ENCODE measurements around the gene BIRC6.

BIRC6 gene

GRCh38 chr2:32553829-32554432 lies 197.1 kb downstream of the BIRC6 start:
- no peak overlapping the region for H3K27ac Mint-ChIP-seq
- TF ChIP-seq CTCF (IDR thresholded peaks at IDR 0.05): peak; percentile 68
- no peaks in the 10 kb centered on the region for H3K9me3 Mint-ChIP-seq
- DNase-seq: no peak
- H3K4me1 Mint-ChIP-seq: no peaks in the 10 kb centered on the region
- peaks cover 1% of the 10 kb centered on the region for H3K36me3 Mint-ChIP-seq (ENCODE audit: low read depth)
- H3K27me3 Mint-ChIP-seq (ENCODE audit: low read depth, poor library complexity): no peaks in the 10 kb centered on the region
- H3K4me3 Mint-ChIP-seq: no peak overlapping the region

- Mint-ChIP-seq H3K27me3 (ENCODE audit: low read depth, poor library complexity) (no peaks in the 10 kb centered on the region), H3K4me3 (no peak overlapping the region), H3K9me3 (no peaks in the 10 kb centered on the region), H3K36me3 (ENCODE audit: low read depth) (peaks cover 32% of the 10 kb centered on the region), H3K4me1 (no peaks in the 10 kb centered on the region), H3K27ac (no peak overlapping the region)
- TF ChIP-seq CTCF (IDR thresholded peaks at IDR 0.05): no peak
- no peak for DNase-seq
Measured at GRCh38 chr2:32558492-32558891, 201.7 kb downstream of the BIRC6 start.

DNA sequence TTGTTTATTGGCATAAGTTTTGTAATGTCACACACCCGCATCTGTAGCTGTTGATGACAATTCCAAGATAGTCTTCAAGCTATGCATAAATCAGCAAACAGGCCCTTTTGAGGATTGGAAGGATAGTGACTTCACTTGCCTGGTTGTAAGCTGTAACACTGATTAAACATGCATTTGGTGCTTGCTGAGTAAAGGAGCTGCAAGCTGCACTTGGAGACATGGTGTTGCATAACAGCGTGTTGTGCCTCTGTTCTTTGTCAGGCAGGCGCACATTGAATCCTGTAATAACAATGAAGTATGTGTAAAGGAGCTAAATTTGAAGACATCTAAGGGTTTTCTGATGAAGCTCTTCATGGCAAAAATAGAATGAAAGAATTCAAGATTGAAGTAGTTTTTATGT lies 202.3 kb downstream of the BIRC6 start:
- Mint-ChIP-seq H3K4me1 (no peaks in the 10 kb centered on the region), H3K27ac (peak overlapping the region; percentile 71), H3K9me3 (peaks cover 3% of the 10 kb centered on the region), H3K36me3 (ENCODE audit: low read depth) (peaks cover 39% of the 10 kb centered on the region), H3K27me3 (ENCODE audit: low read depth, poor library complexity) (no peaks in the 10 kb centered on the region), H3K4me3 (no peak overlapping the region)
- TF ChIP-seq CTCF (IDR thresholded peaks at IDR 0.05): no peak
- DNase-seq: no peak

GRCh38 chr2:32562906-32563305 lies 206.1 kb downstream of the BIRC6 start:
- Mint-ChIP-seq H3K4me1 (no peaks in the 10 kb centered on the region), H3K27me3 (ENCODE audit: low read depth, poor library complexity) (no peaks in the 10 kb centered on the region), H3K4me3 (no peak overlapping the region), H3K9me3 (peaks cover 34% of the 10 kb centered on the region), H3K27ac (no peak overlapping the region), H3K36me3 (ENCODE audit: low read depth) (peaks cover 76% of the 10 kb centered on the region)
- no peak for TF ChIP-seq CTCF (IDR thresholded peaks at IDR 0.05)
- no peak for DNase-seq

DNA sequence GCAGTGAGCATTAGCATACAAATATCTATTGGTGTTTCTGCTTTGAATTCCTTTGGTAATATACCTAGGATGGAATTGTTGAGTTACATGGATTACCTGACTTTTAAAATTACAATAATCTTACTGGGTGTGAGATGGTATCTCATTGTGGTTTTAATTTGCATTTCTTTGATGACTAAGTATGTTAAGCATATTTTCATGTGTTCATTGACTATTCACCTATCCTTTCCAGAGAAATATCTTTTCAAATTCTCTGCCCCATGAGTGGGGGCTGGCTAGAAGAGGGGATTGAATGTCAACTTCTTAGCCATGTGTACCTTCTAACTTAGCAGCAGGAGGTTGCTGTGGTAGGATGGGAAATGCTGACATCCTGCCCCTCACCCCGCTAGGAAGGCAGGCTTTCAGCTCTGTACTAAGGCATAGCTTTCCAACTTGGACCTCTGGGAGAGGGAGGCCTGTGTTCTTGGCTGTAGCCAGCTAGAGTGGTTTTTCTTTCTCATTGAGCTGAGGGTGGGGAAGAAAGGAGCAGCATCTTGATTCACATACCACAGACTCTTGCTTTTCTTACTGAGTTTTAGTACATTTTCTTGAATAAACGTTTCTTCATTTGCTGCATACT lies 207.7 kb downstream of the BIRC6 start:
- no peak for TF ChIP-seq CTCF (IDR thresholded peaks at IDR 0.05)
- H3K9me3 Mint-ChIP-seq: peaks cover 34% of the 10 kb centered on the region
- H3K4me3 Mint-ChIP-seq: no peak overlapping the region
- no peaks in the 10 kb centered on the region for H3K27me3 Mint-ChIP-seq (ENCODE audit: low read depth, poor library complexity)
- H3K4me1 Mint-ChIP-seq: no peaks in the 10 kb centered on the region
- no peak for DNase-seq
- H3K36me3 Mint-ChIP-seq (ENCODE audit: low read depth): peaks cover 83% of the 10 kb centered on the region
- H3K27ac Mint-ChIP-seq: no peak overlapping the region

DNA sequence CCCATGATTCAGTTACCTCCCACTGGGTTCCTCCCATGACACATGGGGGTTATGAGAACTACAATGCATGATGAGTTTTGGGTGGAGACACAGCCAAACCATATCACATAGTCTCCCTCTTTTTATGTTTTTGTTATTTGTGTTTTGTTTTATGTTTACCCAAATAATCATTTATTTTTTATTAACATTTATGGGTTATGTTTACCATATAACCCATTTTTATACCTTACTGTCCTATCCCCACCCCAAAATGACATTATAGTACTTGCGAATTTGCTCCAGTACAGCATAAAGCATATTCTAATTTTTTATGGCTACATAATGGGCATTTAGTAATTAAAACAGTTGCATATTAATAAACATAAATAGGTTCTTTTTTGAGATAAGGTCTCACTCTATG lies 209.1 kb downstream of the BIRC6 start:
- H3K4me1 Mint-ChIP-seq: no peaks in the 10 kb centered on the region
- peaks cover 34% of the 10 kb centered on the region for H3K9me3 Mint-ChIP-seq
- no peak for TF ChIP-seq CTCF (IDR thresholded peaks at IDR 0.05)
- no peak overlapping the region for H3K4me3 Mint-ChIP-seq
- peaks cover 84% of the 10 kb centered on the region for H3K36me3 Mint-ChIP-seq (ENCODE audit: low read depth)
- no peak for DNase-seq
- no peak overlapping the region for H3K27ac Mint-ChIP-seq
- no peaks in the 10 kb centered on the region for H3K27me3 Mint-ChIP-seq (ENCODE audit: low read depth, poor library complexity)

All from nephron progenitor cell (in vitro differentiated cells).